H1 (cell line): Measurements from ENCODE around the gene ARSA. TPM values are rescaled to one million over a fixed set of nuclear protein-coding genes. Genes with fewer than 3 reads are reported as not detected.

ENCODE experiments used
- CTCF ChIA-PET: fragments of 300-600 bp; sonication (Branson Sonifier 250); formaldehyde crosslinking; loops from one replicate; lab custom pipeline; 2021; ENCODE audit not compliant: partially characterized antibody; lab: Charles Lee
- POLR2A ChIA-PET: fragments of 300-600 bp; sonication (Branson Sonifier 250); formaldehyde crosslinking; loops from one replicate; lab custom pipeline; 2021; ENCODE audit warnings: inconsistent platforms; ENCODE audit not compliant: partially characterized antibody; lab: Charles Lee
- DNase-seq, 2 experiments: peaks; one replicate each; pipeline versions ENCODE4 v3.0.0 to v3.0.0-alpha.2; 2010 to 2022; ENCODE audit warnings: low spot score in 2 of 2, low read depth in 1 of 2, mixed read lengths in 1 of 2
- FAIRE-seq: peaks from 2 replicates; lab custom pipeline; 2011; peaks lifted over from hg19 to GRCh38; lab: Jason Lieb, UNC
- H2AFZ ChIP-seq: 2 replicates; pipeline ENCODE4 v1.8.1; 2012; ENCODE audit warnings: low read length, inconsistent platforms
- H2AK5ac ChIP-seq: 2 replicates; pipeline ENCODE4 v1.6.1; 2013; ENCODE audit warnings: low read depth, low read length
- H2BK120ac ChIP-seq: replicated peaks from 2 replicates; pipeline ENCODE3; 2013; ENCODE audit warnings: low read depth, low read length, inconsistent platforms
- H2BK12ac ChIP-seq: 2 replicates; pipeline ENCODE4 v1.6.1; 2013; ENCODE audit warnings: low read depth, low read length
- H2BK15ac ChIP-seq: 2 replicates; pipeline ENCODE4 v1.6.1; 2013; ENCODE audit warnings: low read length
- H2BK20ac ChIP-seq: 2 replicates; pipeline ENCODE4 v1.6.1; 2013; ENCODE audit warnings: low read length
- H2BK5ac ChIP-seq: 2 replicates; pipeline ENCODE4 v1.6.1; 2013; ENCODE audit warnings: low read depth, low read length
- H3K14ac ChIP-seq: 2 replicates; pipeline ENCODE4 v1.6.1; 2013; ENCODE audit warnings: inconsistent platforms; ENCODE audit not compliant: insufficient read length
- H3K18ac ChIP-seq: 2 replicates; pipeline ENCODE4 v1.6.1; 2013; ENCODE audit warnings: low read length; ENCODE audit errors: extremely low read depth
- H3K23ac ChIP-seq: 2 replicates; pipeline ENCODE4 v1.6.1; 2013; ENCODE audit warnings: inconsistent platforms; ENCODE audit not compliant: insufficient read length
- H3K23me2 ChIP-seq: 2 replicates; pipeline ENCODE4 v1.6.1; 2013; ENCODE audit warnings: low read depth, low read length
- H3K27ac ChIP-seq: 2 replicates; pipeline ENCODE4 v1.6.1; 2011; ENCODE audit warnings: low read depth, low read length, inconsistent platforms
- H3K27me3 ChIP-seq, 4 experiments: replicated peaks in 1 of 4; 1 replicate in 1 of 4; 2 replicates in 3 of 4; pipeline versions ENCODE4 v1.6.1 to v1.8.1; 2011 to 2013; ENCODE audit warnings: low read length in 3 of 4, mild to moderate bottlenecking in 3 of 4, inconsistent platforms in 2 of 4, mixed read lengths in 2 of 4, moderate library complexity in 1 of 4; ENCODE audit not compliant: control insufficient read depth in 3 of 4, insufficient read depth in 3 of 4; ENCODE audit errors: extremely low read depth in 1 of 4
- H3K36me3 ChIP-seq, 4 experiments: 2 replicates each; pipeline versions ENCODE4 v1.6.1 to v1.8.1; 2011 to 2013; ENCODE audit warnings: mild to moderate bottlenecking in 4 of 4, low read length in 3 of 4, moderate library complexity in 2 of 4, control low read depth in 1 of 4, inconsistent platforms in 1 of 4; ENCODE audit not compliant: insufficient read depth in 4 of 4, control insufficient read depth in 2 of 4
- H3K4ac ChIP-seq: replicated peaks from 2 replicates; pipeline ENCODE3; 2013; ENCODE audit warnings: low read length, low read depth, mixed read lengths, inconsistent platforms; ENCODE audit not compliant: insufficient read length
- H3K4me1 ChIP-seq, 4 experiments: replicated peaks in 1 of 4; 1 replicate in 1 of 4; 2 replicates in 3 of 4; pipeline versions ENCODE4 v1.6.1 to v1.8.1; 2011 to 2013; ENCODE audit warnings: low read length in 3 of 4, inconsistent platforms in 2 of 4, mixed read lengths in 1 of 4; ENCODE audit not compliant: insufficient read depth in 4 of 4, control insufficient read depth in 3 of 4
- H3K4me2 ChIP-seq, 2 experiments: 2 replicates each; pipeline versions ENCODE4 v1.6.1 to v1.8.1; 2011 to 2013; ENCODE audit warnings: low read depth in 2 of 2, low read length in 2 of 2, control low read depth in 1 of 2, inconsistent platforms in 1 of 2, mild to moderate bottlenecking in 1 of 2; ENCODE audit not compliant: insufficient read depth in 1 of 2
- H3K4me3 ChIP-seq, 4 experiments: fragments of 200-600, 300-600 bp in 1 of 4; sonication (generic), shearing (Covaris generic), sonication (Bioruptor Twin) in 1 of 4; 2 replicates each; pipeline versions ENCODE4 v1.5.1 to v1.8.1; 2011 to 2016; ENCODE audit warnings: low read length in 4 of 4, low read depth in 3 of 4, control low read depth in 2 of 4, inconsistent platforms in 2 of 4, mild to moderate bottlenecking in 2 of 4, mixed read lengths in 1 of 4, moderate library complexity in 1 of 4; ENCODE audit not compliant: insufficient read depth in 2 of 4; ENCODE audit errors: extremely low read depth in 1 of 4
- H3K56ac ChIP-seq: replicated peaks from 2 replicates; pipeline ENCODE3; 2013; ENCODE audit warnings: low read depth, mild to moderate bottlenecking, mixed read lengths, low read length, inconsistent platforms; ENCODE audit not compliant: insufficient read length
- H3K79me1 ChIP-seq: 2 replicates; pipeline ENCODE4 v1.6.1; 2013; ENCODE audit warnings: low read depth, low read length, control low read depth
- H3K79me2 ChIP-seq, 2 experiments: 2 replicates each; pipeline versions ENCODE4 v1.6.1 to v1.8.1; 2012 to 2013; ENCODE audit warnings: low read length in 2 of 2, mild to moderate bottlenecking in 2 of 2, inconsistent platforms in 1 of 2; ENCODE audit not compliant: insufficient read depth in 2 of 2, control insufficient read depth in 1 of 2
- H3K9ac ChIP-seq, 4 experiments: replicated peaks in 1 of 4; 1 replicate in 1 of 4; 2 replicates in 3 of 4; pipeline versions ENCODE4 v1.6.1 to v1.8.1; 2011 to 2013; ENCODE audit warnings: low read depth in 3 of 4, low read length in 3 of 4, control low read depth in 2 of 4, mild to moderate bottlenecking in 2 of 4, moderate library complexity in 2 of 4, inconsistent platforms in 1 of 4; ENCODE audit errors: extremely low read depth in 1 of 4
- H3K9me3 ChIP-seq, 2 experiments: 2 replicates each; pipeline versions ENCODE4 v1.6.1 to v1.8.1; 2012 to 2013; ENCODE audit warnings: mild to moderate bottlenecking in 2 of 2, moderate library complexity in 2 of 2, control low read depth in 1 of 2, inconsistent platforms in 1 of 2, low read depth in 1 of 2, low read length in 1 of 2, mixed read lengths in 1 of 2; ENCODE audit not compliant: insufficient read depth in 2 of 2
- H4K20me1 ChIP-seq, 2 experiments: replicated peaks in 1 of 2; 2 replicates each; pipeline versions ENCODE3 to v1.8.1; 2011 to 2013; ENCODE audit warnings: inconsistent platforms in 2 of 2, low read length in 2 of 2, mild to moderate bottlenecking in 1 of 2; ENCODE audit not compliant: insufficient read depth in 2 of 2, control insufficient read depth in 1 of 2
- H4K5ac ChIP-seq: 2 replicates; pipeline ENCODE4 v1.6.1; 2013; ENCODE audit warnings: low read length, low read depth, mixed read lengths, inconsistent platforms; ENCODE audit not compliant: insufficient read length
- H4K8ac ChIP-seq: 2 replicates; pipeline ENCODE4 v1.8.0; 2013; ENCODE audit warnings: mild to moderate bottlenecking, moderate library complexity, low read length, inconsistent platforms; ENCODE audit not compliant: insufficient read depth; ENCODE audit errors: extremely low read depth
- H4K91ac ChIP-seq: replicated peaks from 2 replicates; pipeline ENCODE3; 2013; ENCODE audit warnings: low read length, mixed read lengths, inconsistent platforms; ENCODE audit not compliant: insufficient read length
- ASH2L ChIP-seq: fragments of 200-600, 300-600 bp; sonication (generic); IDR thresholded peaks from one replicate; pipeline ENCODE4 v1.7.1; 2017; ENCODE audit warnings: low read length
- CEBPB ChIP-seq: IDR thresholded peaks from 2 replicates; pipeline ENCODE4 v1.6.1; 2012; ENCODE audit warnings: low read depth, low read length
- CTBP2 ChIP-seq: IDR thresholded peaks from 2 replicates; pipeline ENCODE4 v1.7.0; 2011; ENCODE audit warnings: borderline replicate concordance, mild to moderate bottlenecking, moderate library complexity, mixed read lengths, low read length; ENCODE audit not compliant: insufficient read depth, insufficient read length
- EP300 ChIP-seq, 2 experiments: IDR thresholded peaks; 1 replicate in 1 of 2; 2 replicates in 1 of 2; pipeline ENCODE4 v1.6.1; 2011 to 2012; ENCODE audit warnings: low read depth in 2 of 2, low read length in 2 of 2, mild to moderate bottlenecking in 2 of 2, borderline replicate concordance in 1 of 2, inconsistent platforms in 1 of 2, moderate library complexity in 1 of 2
- HDAC6 ChIP-seq: IDR thresholded peaks from one replicate; pipeline ENCODE4 v1.7.1; 2012; ENCODE audit warnings: low read depth, mild to moderate bottlenecking, inconsistent platforms, low read length, moderate library complexity
- KDM1A ChIP-seq: fragments of 200-600, 300-600 bp; sonication (generic); IDR thresholded peaks from 2 replicates; pipeline ENCODE4 v1.7.1; 2016; ENCODE audit warnings: mild to moderate bottlenecking, low read length, borderline replicate concordance
- RNF2 ChIP-seq: fragments of 200-900, 300-1000 bp; sonication (generic); IDR thresholded peaks from 2 replicates; pipeline ENCODE4 v1.7.1; 2016; ENCODE audit warnings: borderline replicate concordance, low read depth, mild to moderate bottlenecking, antibody characterized with exemption, low read length; ENCODE audit not compliant: poor library complexity, severe bottlenecking; ENCODE audit errors: missing control alignments
- RXRA ChIP-seq: IDR thresholded peaks from 2 replicates; pipeline ENCODE4 v1.6.1; 2011; ENCODE audit warnings: low read depth, mild to moderate bottlenecking, low read length, moderate library complexity; ENCODE audit not compliant: insufficient read depth
- SP2 ChIP-seq: IDR thresholded peaks from 2 replicates; pipeline ENCODE4 v1.6.1; 2012; ENCODE audit warnings: mild to moderate bottlenecking, low read length, inconsistent platforms
- TBP ChIP-seq: IDR thresholded peaks from 2 replicates; pipeline ENCODE4 v1.6.1; 2011; ENCODE audit warnings: low read depth, low read length, improper control_type of control experiment
- polyA plus RNA-seq, 7 experiments: library from polyadenylated mRNA; depleted of rRNA in 3 of 7; stranded (reverse) in 5 of 7; unstranded in 2 of 7; fragments of >200 nt in 5 of 7; fragments of 200-250 nt in 2 of 7; gene quantifications; 1 replicate in 5 of 7; 2 replicates in 1 of 7; 4 replicates in 1 of 7; pipeline versions ENCODE4 v1.2.1 to v1.2.3, GENCODE V29; 2011 to 2013; ENCODE audit warnings: missing spikeins in 2 of 7, mixed read lengths in 2 of 7
- total RNA-seq: library from RNA; stranded (reverse); fragmentation: NEBNext Ultra II Directional; extraction: Animal tissue kit (Norgen Biotek cat#: 25700); gene quantifications from 2 replicates; pipeline ENCODE4 v1.2.1, GENCODE V29; 2021

ARSA gene
- total and polyA plus RNA-seq, 2 of the 8 experiments (the other 6 are each of a cell fraction or from before 2014, with no cell fraction given): 9.8 to 10.1 TPM

GRCh38 chr22:50660306-50660705 lies 32.4 kb upstream of the ARSA start:
- CTCF ChIA-PET: interaction anchor here (0.8 to 1.0 kb wide), 2 partner anchors 13 to 18 kb away, joined by 3 to 6 read pairs; no protein-coding TSS in a partner anchor
- Histone ChIP-seq H3K56ac (no peak overlapping the region), H4K5ac (no peak overlapping the region), H3K9me3 (no peaks in the 10 kb centered on the region; a peak in 1 of 4 replicates), H3K4ac (no peak overlapping the region), H4K8ac (no peak overlapping the region), H2AK5ac (no peak overlapping the region), H2BK15ac (no peak overlapping the region), H3K79me2 (no peaks in the 10 kb centered on the region), H2BK12ac (no peak overlapping the region), H2BK20ac (no peak overlapping the region), H3K4me2 (no peak overlapping the region), H3K4me1 (no peaks in the 10 kb centered on the region; a peak in 1 of 7 replicates), H3K36me3 (no peaks in the 10 kb centered on the region), H2AFZ (no peak overlapping the region), H3K4me3 (no peak overlapping the region), H3K79me1 (no peaks in the 10 kb centered on the region), H3K27ac (no peak overlapping the region), H4K20me1 (no peaks in the 10 kb centered on the region), H3K14ac (no peak overlapping the region), H3K9ac (no peak overlapping the region), H3K27me3 (peaks cover 0 to 20% (median 8%) of the 10 kb centered on the region in 4 experiments; a peak in 5 of 7 replicates), H2BK120ac (no peak overlapping the region), H3K23ac (no peak overlapping the region), H2BK5ac (no peak overlapping the region), H4K91ac (no peak overlapping the region), H3K23me2 (no peaks in the 10 kb centered on the region; the same call in 1 of the 2 replicates), H3K18ac (no peak overlapping the region)
- DNase-seq (no peak), FAIRE-seq (no peak)
- TF ChIP-seq RXRA (no peak), TBP (no peak), RNF2 (no peak), HDAC6 (no peak), SP2 (no peak), EP300 (IDR thresholded peaks at IDR 0.05; ENCODE audit: borderline replicate concordance in 1 of 2, low read depth in 2 of 2, low read length in 2 of 2) (no peak), KDM1A (no peak), ASH2L (no peak), CEBPB (no peak), CTBP2 (no peak)
- POLR2A ChIA-PET: no interaction called here
